Endodermal cell (in vitro differentiated cells): ENCODE data around the gene ANKRD39. TPM values are rescaled to one million over a fixed set of nuclear protein-coding genes. Genes with fewer than 3 reads are reported as not detected.

Experiments
- DNase-seq: peaks from one replicate; pipeline ENCODE4 v3.0.0-alpha.2; 2017
- H3K27ac ChIP-seq: 2 replicates; pipeline ENCODE4 v1.5.1; 2013; ENCODE audit warnings: mild to moderate bottlenecking, low read depth, low read length, moderate library complexity
- H3K27me3 ChIP-seq: 2 replicates; pipeline ENCODE4 v1.6.1; 2013; ENCODE audit warnings: mild to moderate bottlenecking, low read length, moderate library complexity; ENCODE audit not compliant: insufficient read depth, control insufficient read depth, poor library complexity, severe bottlenecking
- H3K36me3 ChIP-seq: 2 replicates; pipeline ENCODE4 v1.7.0; 2013; ENCODE audit warnings: mild to moderate bottlenecking, low read length, moderate library complexity; ENCODE audit not compliant: control insufficient read depth, insufficient read depth
- H3K4me1 ChIP-seq: one replicate; pipeline ENCODE4 v1.7.0; 2013; ENCODE audit warnings: low read length; ENCODE audit not compliant: control insufficient read depth, insufficient read depth
- H3K4me3 ChIP-seq: 2 replicates; pipeline ENCODE4 v1.5.1; 2013; ENCODE audit warnings: mild to moderate bottlenecking, low read length, moderate library complexity
- H3K9ac ChIP-seq: 2 replicates; pipeline ENCODE4 v1.6.1; 2013; ENCODE audit warnings: mild to moderate bottlenecking, low read length, moderate library complexity; ENCODE audit not compliant: poor library complexity, severe bottlenecking; ENCODE audit errors: extremely low read depth
- H3K9me3 ChIP-seq: 2 replicates; pipeline ENCODE4 v1.6.1; 2013; ENCODE audit warnings: mild to moderate bottlenecking, low read length, moderate library complexity; ENCODE audit not compliant: control insufficient read depth
- H3K27ac Mint-ChIP-seq: 2 replicates; pipeline ENCODE4 v1.8.0; 2020; ENCODE audit warnings: mixed read lengths
- H3K27me3 Mint-ChIP-seq: 2 replicates; pipeline ENCODE4 v1.8.0; 2021; ENCODE audit warnings: mild to moderate bottlenecking, mixed read lengths; ENCODE audit not compliant: insufficient read depth
- H3K36me3 Mint-ChIP-seq: 2 replicates; pipeline ENCODE4 v1.8.0; 2020; ENCODE audit warnings: low read depth, mixed read lengths
- H3K4me1 Mint-ChIP-seq: 2 replicates; pipeline ENCODE4 v1.8.0; 2020; ENCODE audit warnings: mixed read lengths
- H3K4me3 Mint-ChIP-seq: 2 replicates; pipeline ENCODE4 v1.8.0; 2020; ENCODE audit warnings: mild to moderate bottlenecking, moderate library complexity, mixed read lengths
- H3K9me3 Mint-ChIP-seq: 2 replicates; pipeline ENCODE4 v1.8.0; 2020; ENCODE audit warnings: mild to moderate bottlenecking, mixed read lengths
- CTCF ChIP-seq: fragments of 200-600 bp; sonication (generic); conservative IDR thresholded peaks from 2 replicates; pipeline ENCODE4 v1.5.0; 2021; ENCODE audit warnings: antibody characterized with exemption, mild to moderate bottlenecking
- WGBS, 2 experiments: methylation state at CpG; one replicate each; pipeline versions ENCODE4 v1.1.5 to v1.1.7; 2013; ENCODE audit warnings: missing lambda C conversion rate in 2 of 2, mixed read lengths in 1 of 2; ENCODE audit not compliant: insufficient coverage in 1 of 2, insufficient read length in 1 of 2; 5-methylcytosine and 5-hydroxymethylcytosine counted together
- total RNA-seq, 2 donors: library from RNA; stranded (reverse); fragmentation: NEBNext Ultra II Directional in 1 of 2; extraction: Animal tissue kit (Norgen Biotek cat#: 25700) in 1 of 2; gene quantifications; 2 replicates in 1 of 2; 3 replicates in 1 of 2; pipeline ENCODE4 v1.2.1, GENCODE V29; 2021

Gene ANKRD39
- total RNA-seq, 2 donors from 2014 or later, result 14.6 to 16.7 TPM

- no peaks in the 10 kb centered on the region for H3K4me1 ChIP-seq
- peaks cover 19% of the 10 kb centered on the region for H3K4me1 Mint-ChIP-seq
- no peak overlapping the region for H3K4me3 ChIP-seq
- H3K36me3 Mint-ChIP-seq, result no peaks in the 10 kb centered on the region
- H3K27me3 Mint-ChIP-seq, result no peaks in the 10 kb centered on the region
- no peaks in the 10 kb centered on the region for H3K36me3 ChIP-seq
- H3K27ac Mint-ChIP-seq, result no peak overlapping the region
- no peak for DNase-seq
- H3K27ac ChIP-seq, result no peak overlapping the region
- H3K27me3 ChIP-seq, result no peaks in the 10 kb centered on the region
- no peaks in the 10 kb centered on the region for H3K9me3 ChIP-seq
- H3K9me3 Mint-ChIP-seq, result no peaks in the 10 kb centered on the region
- 84 to 85% methylated on average over 7 to 11 of the region's 11 CpGs for WGBS, 2 experiments
- no peak overlapping the region for H3K4me3 Mint-ChIP-seq
- TF ChIP-seq CTCF, result no peak
- no peak overlapping the region for H3K9ac ChIP-seq
Measured at GRCh38 chr2:96898641-96899412, 41.0 kb upstream of the ANKRD39 start.

GRCh38 chr2:96898135-96898505, 40.3 kb upstream of the ANKRD39 start:
- Mint-ChIP-seq H3K4me3 (no peak overlapping the region), H3K4me1 (peaks cover 19% of the 10 kb centered on the region), H3K36me3 (no peaks in the 10 kb centered on the region), H3K27ac (no peak overlapping the region), H3K9me3 (no peaks in the 10 kb centered on the region), H3K27me3 (no peaks in the 10 kb centered on the region)
- TF ChIP-seq CTCF, result no peak
- 93 to 96% methylated on average over 7 to 8 of the region's 8 CpGs for WGBS, 2 experiments
- DNase-seq, result no peak
- no peak overlapping the region for H3K27ac ChIP-seq
- no peak overlapping the region for H3K4me3 ChIP-seq
- H3K9ac ChIP-seq, result no peak overlapping the region
- no peaks in the 10 kb centered on the region for H3K36me3 ChIP-seq
- H3K4me1 ChIP-seq, result no peaks in the 10 kb centered on the region
- no peaks in the 10 kb centered on the region for H3K9me3 ChIP-seq
- H3K27me3 ChIP-seq, result no peaks in the 10 kb centered on the region

- Mint-ChIP-seq H3K27me3 (no peaks in the 10 kb centered on the region), H3K4me3 (no peak overlapping the region), H3K27ac (no peak overlapping the region), H3K4me1 (peaks cover 23% of the 10 kb centered on the region), H3K36me3 (no peaks in the 10 kb centered on the region), H3K9me3 (no peaks in the 10 kb centered on the region)
- TF ChIP-seq CTCF, result no peak
- H3K27ac ChIP-seq, result no peak overlapping the region
- no peaks in the 10 kb centered on the region for H3K9me3 ChIP-seq
- H3K4me3 ChIP-seq, result no peak overlapping the region
- H3K36me3 ChIP-seq, result no peaks in the 10 kb centered on the region
- no peak for DNase-seq
- no peaks in the 10 kb centered on the region for H3K4me1 ChIP-seq
- 89 to 95% methylated on average over 11 of the region's 11 CpGs for WGBS, 2 experiments
- no peaks in the 10 kb centered on the region for H3K27me3 ChIP-seq
- H3K9ac ChIP-seq, result no peak overlapping the region
Measured at GRCh38 chr2:96897491-96898134, 39.8 kb upstream of the ANKRD39 start.
